PC-3 (cell line): ENCODE data around the gene IGFALS.

Source experiments
- EZH2 ChIP-seq: fragments of 300-600 bp; sonication (generic); IDR thresholded peaks from one replicate; pipeline ENCODE4 v1.6.1; 2017; ENCODE audit warnings: antibody characterized with exemption, mild to moderate bottlenecking, low read length; ENCODE audit not compliant: unreplicated experiment
- EZH2phosphoT487 ChIP-seq: fragments of 300-600 bp; sonication (generic); IDR thresholded peaks from 2 replicates; pipeline ENCODE4 v1.6.1; 2018; ENCODE audit warnings: mild to moderate bottlenecking, antibody characterized with exemption, low read length, borderline replicate concordance
- TF ChIP-seq, protein P1 (sequence below): fragments of 300-600 bp; sonication (generic); conservative IDR thresholded peaks from 2 replicates; pipeline ENCODE4 v1.5.1; 2017; ENCODE audit warnings: antibody characterized with exemption, low read depth, mild to moderate bottlenecking, low read length

DNA sequence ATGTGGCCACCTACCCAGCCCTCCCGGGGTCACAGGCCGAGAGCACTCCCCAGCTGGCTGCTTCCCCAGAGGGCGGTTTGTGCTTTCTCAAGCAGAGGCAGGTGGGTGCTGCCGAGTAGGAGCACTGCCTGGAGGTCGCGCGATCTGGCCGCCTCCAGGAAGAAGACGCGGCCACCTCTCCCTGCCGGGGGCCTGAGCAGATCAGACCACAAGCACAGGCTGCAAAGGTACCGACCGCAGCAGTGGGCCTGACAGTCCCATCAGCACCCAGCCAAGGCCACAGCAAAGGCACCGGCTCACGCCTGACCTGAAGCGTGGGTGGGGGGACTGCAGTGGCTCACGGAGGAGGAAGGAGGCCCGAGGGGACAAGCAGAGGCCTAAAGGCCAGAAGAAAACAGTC lies 15.2 kb upstream of the IGFALS start:
- TF ChIP-seq, protein P1, sequence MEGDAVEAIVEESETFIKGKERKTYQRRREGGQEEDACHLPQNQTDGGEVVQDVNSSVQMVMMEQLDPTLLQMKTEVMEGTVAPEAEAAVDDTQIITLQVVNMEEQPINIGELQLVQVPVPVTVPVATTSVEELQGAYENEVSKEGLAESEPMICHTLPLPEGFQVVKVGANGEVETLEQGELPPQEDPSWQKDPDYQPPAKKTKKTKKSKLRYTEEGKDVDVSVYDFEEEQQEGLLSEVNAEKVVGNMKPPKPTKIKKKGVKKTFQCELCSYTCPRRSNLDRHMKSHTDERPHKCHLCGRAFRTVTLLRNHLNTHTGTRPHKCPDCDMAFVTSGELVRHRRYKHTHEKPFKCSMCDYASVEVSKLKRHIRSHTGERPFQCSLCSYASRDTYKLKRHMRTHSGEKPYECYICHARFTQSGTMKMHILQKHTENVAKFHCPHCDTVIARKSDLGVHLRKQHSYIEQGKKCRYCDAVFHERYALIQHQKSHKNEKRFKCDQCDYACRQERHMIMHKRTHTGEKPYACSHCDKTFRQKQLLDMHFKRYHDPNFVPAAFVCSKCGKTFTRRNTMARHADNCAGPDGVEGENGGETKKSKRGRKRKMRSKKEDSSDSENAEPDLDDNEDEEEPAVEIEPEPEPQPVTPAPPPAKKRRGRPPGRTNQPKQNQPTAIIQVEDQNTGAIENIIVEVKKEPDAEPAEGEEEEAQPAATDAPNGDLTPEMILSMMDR: no peak
- no peak for TF ChIP-seq EZH2
- no peak for TF ChIP-seq EZH2phosphoT487
